DOHH2 (cell line): ENCODE data around the gene SLC6A19.

Experiments used
- EZH2phosphoT487 ChIP-seq: fragments of 200-600 bp; sonication (generic); IDR thresholded peaks from 2 replicates; pipeline ENCODE4 v1.6.1; 2017; ENCODE audit warnings: borderline replicate concordance, mild to moderate bottlenecking, antibody characterized with exemption, low read length, moderate library complexity, mixed read lengths
- TF ChIP-seq, protein P1 (sequence below): fragments of 200-600 bp; sonication (generic); IDR thresholded peaks from one replicate; pipeline ENCODE4 v1.5.1; 2014; ENCODE audit warnings: antibody characterized with exemption, mild to moderate bottlenecking, low read depth, low read length; ENCODE audit not compliant: poor library complexity, severe bottlenecking

DNA sequence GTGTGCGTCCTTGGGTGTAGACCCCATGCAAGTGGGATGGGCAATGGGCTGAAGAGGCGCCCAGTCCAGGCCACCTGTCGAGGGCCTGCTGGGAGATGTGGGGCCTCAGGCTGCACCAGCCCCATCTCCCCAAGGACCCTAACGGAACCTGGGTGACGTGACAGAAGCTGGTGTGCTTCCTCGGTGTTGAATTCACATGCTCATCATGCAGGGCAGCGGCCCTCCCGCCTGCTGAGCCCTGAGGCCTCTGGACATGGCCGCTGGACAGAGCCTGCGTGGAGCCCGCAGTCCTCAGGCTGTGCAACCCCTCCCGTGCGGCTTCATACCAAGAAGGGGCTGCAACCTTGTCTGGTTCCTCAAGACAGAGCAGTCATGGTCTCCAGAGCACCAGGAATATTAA is 66.7 kb downstream of the SLC6A19 start:
- TF ChIP-seq, protein P1, sequence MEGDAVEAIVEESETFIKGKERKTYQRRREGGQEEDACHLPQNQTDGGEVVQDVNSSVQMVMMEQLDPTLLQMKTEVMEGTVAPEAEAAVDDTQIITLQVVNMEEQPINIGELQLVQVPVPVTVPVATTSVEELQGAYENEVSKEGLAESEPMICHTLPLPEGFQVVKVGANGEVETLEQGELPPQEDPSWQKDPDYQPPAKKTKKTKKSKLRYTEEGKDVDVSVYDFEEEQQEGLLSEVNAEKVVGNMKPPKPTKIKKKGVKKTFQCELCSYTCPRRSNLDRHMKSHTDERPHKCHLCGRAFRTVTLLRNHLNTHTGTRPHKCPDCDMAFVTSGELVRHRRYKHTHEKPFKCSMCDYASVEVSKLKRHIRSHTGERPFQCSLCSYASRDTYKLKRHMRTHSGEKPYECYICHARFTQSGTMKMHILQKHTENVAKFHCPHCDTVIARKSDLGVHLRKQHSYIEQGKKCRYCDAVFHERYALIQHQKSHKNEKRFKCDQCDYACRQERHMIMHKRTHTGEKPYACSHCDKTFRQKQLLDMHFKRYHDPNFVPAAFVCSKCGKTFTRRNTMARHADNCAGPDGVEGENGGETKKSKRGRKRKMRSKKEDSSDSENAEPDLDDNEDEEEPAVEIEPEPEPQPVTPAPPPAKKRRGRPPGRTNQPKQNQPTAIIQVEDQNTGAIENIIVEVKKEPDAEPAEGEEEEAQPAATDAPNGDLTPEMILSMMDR = no peak
- no peak for TF ChIP-seq EZH2phosphoT487
